Neural progenitor cell (in vitro differentiated cells): ENCODE measurements around the gene DHX35. TPM values are rescaled to one million over a fixed set of nuclear protein-coding genes. Genes with fewer than 3 reads are reported as not detected.
A peak's percentile ranks its signal among the peaks of the same experiment; 100 is the strongest.

ENCODE experiments used
- DNase-seq: peaks from one replicate; pipeline ENCODE4 v3.0.0-alpha.2; 2016; ENCODE audit warnings: low spot score
- H2AFZ ChIP-seq: fragments of 200-600 bp; sonication (generic); replicated peaks from 2 replicates; pipeline ENCODE4 v1.6.1; 2016; ENCODE audit warnings: antibody characterized with exemption
- H3F3A ChIP-seq: fragments of 200-600 bp; sonication (generic); 2 replicates; pipeline ENCODE4 v1.6.1; 2016; ENCODE audit warnings: antibody characterized with exemption, low read depth
- H3K27ac ChIP-seq: fragments of 200-600 bp; sonication (generic); 2 replicates; pipeline ENCODE4 v1.5.1; 2016; ENCODE audit warnings: mild to moderate bottlenecking
- H3K27me3 ChIP-seq: fragments of 200-600 bp; sonication (generic); 2 replicates; pipeline ENCODE4 v1.6.1; 2016; ENCODE audit warnings: mild to moderate bottlenecking, moderate library complexity
- H3K36me3 ChIP-seq: fragments of 200-600 bp; sonication (generic); 2 replicates; pipeline ENCODE4 v1.5.1; 2016
- H3K4me1 ChIP-seq: fragments of 200-600 bp; sonication (generic); 2 replicates; pipeline ENCODE4 v1.6.1; 2016; ENCODE audit warnings: mixed run types
- H3K4me2 ChIP-seq: fragments of 200-600 bp; sonication (generic); 2 replicates; pipeline ENCODE4 v1.6.1; 2016
- H3K4me3 ChIP-seq: fragments of 200-600 bp; sonication (generic); 2 replicates; pipeline ENCODE4 v1.5.1; 2016
- H3K79me2 ChIP-seq: fragments of 200-600 bp; sonication (generic); 2 replicates; pipeline ENCODE4 v1.6.1; 2016; ENCODE audit warnings: low read depth
- H3K9ac ChIP-seq: fragments of 200-600 bp; sonication (generic); 2 replicates; pipeline ENCODE4 v1.6.1; 2016
- H3K9me3 ChIP-seq: fragments of 200-600 bp; sonication (generic); 2 replicates; pipeline ENCODE4 v1.5.1; 2016; ENCODE audit warnings: low read depth
- H4K20me1 ChIP-seq: fragments of 200-600 bp; sonication (generic); 2 replicates; pipeline ENCODE4 v1.6.1; 2016; ENCODE audit warnings: low read depth
- H3K27ac Mint-ChIP-seq: 3 replicates; pipeline ENCODE4 v1.8.0; 2021; ENCODE audit warnings: mixed read lengths
- H3K27me3 Mint-ChIP-seq: 2 replicates; pipeline ENCODE4 v1.8.0; 2022; ENCODE audit warnings: low read depth, mild to moderate bottlenecking, inconsistent platforms, moderate library complexity, mixed read lengths; ENCODE audit not compliant: insufficient read depth
- H3K36me3 Mint-ChIP-seq: 3 replicates; pipeline ENCODE4 v1.8.0; 2021; ENCODE audit warnings: mixed read lengths
- H3K4me1 Mint-ChIP-seq: 3 replicates; pipeline ENCODE4 v1.8.0; 2021; ENCODE audit warnings: mixed read lengths
- H3K4me3 Mint-ChIP-seq: 3 replicates; pipeline ENCODE4 v1.8.0; 2021; ENCODE audit warnings: mild to moderate bottlenecking, moderate library complexity, mixed read lengths
- H3K9me3 Mint-ChIP-seq: 3 replicates; pipeline ENCODE4 v1.8.0; 2020; ENCODE audit warnings: mixed read lengths
- CTCF ChIP-seq: fragments of 200-600 bp; sonication (generic); IDR thresholded peaks from 2 replicates; pipeline ENCODE4 v1.5.1; 2017; ENCODE audit warnings: antibody characterized with exemption, mild to moderate bottlenecking
- EZH2 ChIP-seq: fragments of 200-600 bp; sonication (generic); IDR thresholded peaks from 2 replicates; pipeline ENCODE4 v1.6.1; 2017; ENCODE audit warnings: antibody characterized with exemption, mild to moderate bottlenecking, moderate library complexity
- EZH2phosphoT487 ChIP-seq: fragments of 200-600 bp; sonication (generic); IDR thresholded peaks from 2 replicates; pipeline ENCODE4 v1.6.1; 2017; ENCODE audit warnings: antibody characterized with exemption
- total RNA-seq: library from RNA; depleted of rRNA; stranded (reverse); fragments of >200 nt; gene quantifications from 2 replicates; pipeline ENCODE4 v1.2.3, GENCODE V29; 2015; ENCODE audit warnings: low replicate concordance

DHX35 gene
- total RNA-seq, 1 donor from 2014 or later: 22.5 TPM

- no peak overlapping the region for H3K27ac ChIP-seq
- TF ChIP-seq CTCF (no peak), EZH2phosphoT487 (no peak), EZH2 (no peak)
- H3F3A ChIP-seq: no peaks in the 10 kb centered on the region
- no peak overlapping the region for H3K4me2 ChIP-seq
- Mint-ChIP-seq H3K9me3 (no peaks in the 10 kb centered on the region), H3K4me1 (no peaks in the 10 kb centered on the region), H3K4me3 (no peak overlapping the region), H3K27ac (no peak overlapping the region), H3K27me3 (no peaks in the 10 kb centered on the region), H3K36me3 (peaks cover 16% of the 10 kb centered on the region)
- H3K4me1 ChIP-seq: no peaks in the 10 kb centered on the region
- no peak overlapping the region for H2AFZ ChIP-seq
- no peaks in the 10 kb centered on the region for H3K79me2 ChIP-seq
- DNase-seq: no peak
- no peaks in the 10 kb centered on the region for H3K9me3 ChIP-seq
- H3K36me3 ChIP-seq: no peaks in the 10 kb centered on the region
- H3K4me3 ChIP-seq: no peak overlapping the region
- no peaks in the 10 kb centered on the region for H4K20me1 ChIP-seq
- no peak overlapping the region for H3K9ac ChIP-seq
- H3K27me3 ChIP-seq: no peaks in the 10 kb centered on the region
Measured at GRCh38 chr20:39004508-39004907, 42.4 kb downstream of the DHX35 start.

- Histone ChIP-seq H3K9me3 (no peaks in the 10 kb centered on the region), H3K27ac (no peak overlapping the region), H4K20me1 (peaks cover 5% of the 10 kb centered on the region), H3K4me1 (peaks cover 10% of the 10 kb centered on the region), H3F3A (no peaks in the 10 kb centered on the region), H3K79me2 (no peaks in the 10 kb centered on the region), H3K9ac (no peak overlapping the region), H3K4me3 (no peak overlapping the region), H3K36me3 (no peaks in the 10 kb centered on the region), H2AFZ (no peak overlapping the region), H3K4me2 (no peak overlapping the region), H3K27me3 (no peaks in the 10 kb centered on the region)
- Mint-ChIP-seq H3K27me3 (no peaks in the 10 kb centered on the region), H3K36me3 (peaks cover 30% of the 10 kb centered on the region), H3K4me3 (no peak overlapping the region), H3K4me1 (no peaks in the 10 kb centered on the region), H3K27ac (no peak overlapping the region), H3K9me3 (no peaks in the 10 kb centered on the region)
- TF ChIP-seq EZH2: no peak
- no peak for TF ChIP-seq EZH2phosphoT487
- TF ChIP-seq CTCF: no peak
- no peak for DNase-seq
Measured at GRCh38 chr20:39009348-39009747, 47.2 kb downstream of the DHX35 start.

GRCh38 chr20:39010496-39010895 lies 48.4 kb downstream of the DHX35 start:
- H3K36me3 ChIP-seq: no peaks in the 10 kb centered on the region
- no peak overlapping the region for H3K4me3 Mint-ChIP-seq
- DNase-seq: peak; percentile 19
- H3K9ac ChIP-seq: no peak overlapping the region
- no peak for TF ChIP-seq CTCF
- no peak for TF ChIP-seq EZH2phosphoT487
- no peak for TF ChIP-seq EZH2
- H3K4me1 ChIP-seq: peaks cover 10% of the 10 kb centered on the region
- H3F3A ChIP-seq: no peaks in the 10 kb centered on the region
- H3K9me3 Mint-ChIP-seq: no peaks in the 10 kb centered on the region
- H3K4me3 ChIP-seq: no peak overlapping the region
- H3K36me3 Mint-ChIP-seq: peaks cover 40% of the 10 kb centered on the region
- no peak overlapping the region for H2AFZ ChIP-seq
- H3K27me3 Mint-ChIP-seq: no peaks in the 10 kb centered on the region
- H4K20me1 ChIP-seq: peaks cover 5% of the 10 kb centered on the region
- no peaks in the 10 kb centered on the region for H3K27me3 ChIP-seq
- peak overlapping the region; percentile 11 for H3K4me2 ChIP-seq
- H3K27ac ChIP-seq: no peak overlapping the region
- H3K4me1 Mint-ChIP-seq: no peaks in the 10 kb centered on the region
- no peak overlapping the region for H3K27ac Mint-ChIP-seq
- no peaks in the 10 kb centered on the region for H3K79me2 ChIP-seq
- no peaks in the 10 kb centered on the region for H3K9me3 ChIP-seq
